Effector memory CD8-positive, alpha-beta T cell (primary cell): Measurements from ENCODE around the gene SLA2.
"Not testable (repeated sequence)": the region's sequence is repeated elsewhere in the genome, so short reads cannot be mapped to it uniquely, and the experiment has no call there.

Experiments used
- ATAC-seq: fragments of 150-1000 bp; cut with Tn5 transposase; replicated peaks from 2 replicates; pipeline ENCODE4 v1.10.0; 2021; ENCODE audit warnings: mild to moderate bottlenecking, moderate library complexity
- DNase-seq, 3 experiments: peaks; one replicate each; pipeline ENCODE4 v3.0.0; 2021
- H3K27ac Mint-ChIP-seq, 2 donors: one replicate each; pipeline ENCODE4 v1.8.0; 2022; ENCODE audit warnings: mild to moderate bottlenecking in 2 of 2, mixed read lengths in 2 of 2, moderate library complexity in 2 of 2
- H3K27me3 Mint-ChIP-seq, 2 donors: one replicate each; pipeline ENCODE4 v1.8.0; 2022; ENCODE audit warnings: mixed read lengths in 2 of 2
- H3K36me3 Mint-ChIP-seq: one replicate; pipeline ENCODE4 v1.8.0; 2022; ENCODE audit warnings: mild to moderate bottlenecking, moderate library complexity, mixed read lengths; ENCODE audit not compliant: insufficient read depth
- H3K4me1 Mint-ChIP-seq, 2 donors: one replicate each; pipeline ENCODE4 v1.8.0; 2022; ENCODE audit warnings: low read depth in 2 of 2, mixed read lengths in 2 of 2
- H3K4me3 Mint-ChIP-seq, 2 donors: one replicate each; pipeline ENCODE4 v1.8.0; 2022; ENCODE audit warnings: mild to moderate bottlenecking in 2 of 2, mixed read lengths in 2 of 2, moderate library complexity in 2 of 2
- H3K9me3 Mint-ChIP-seq, 2 donors: one replicate each; pipeline ENCODE4 v1.8.0; 2022; ENCODE audit warnings: mixed read lengths in 2 of 2

SLA2 gene

GRCh38 chr20:36573103-36573797 is 72.7 kb downstream of the SLA2 start, which contains the start of gene TGIF2:
TGIF2 (plus strand) TSS chr20:36573597; CDS start chr20:36578775, 5,178 bp downstream.
- DNase-seq: peak; percentile 76 to 86 (median 84)
- no peaks in the 10 kb centered on the region for H3K27me3 Mint-ChIP-seq
- peak within 1 kb of the TSS; percentile 95 to 97 for H3K27ac Mint-ChIP-seq
- H3K36me3 Mint-ChIP-seq: peaks cover 21% of the 10 kb centered on the region
- H3K4me3 Mint-ChIP-seq: peak within 1 kb of the TSS; percentile 83 to 87
- ATAC-seq: peak; percentile 72
- peaks cover 29% of the 10 kb centered on the region in 2 donors for H3K4me1 Mint-ChIP-seq
- no peaks in the 10 kb centered on the region for H3K9me3 Mint-ChIP-seq

- peak; percentile 57 for ATAC-seq
- H3K27me3 Mint-ChIP-seq: no peaks in the 10 kb centered on the region
- DNase-seq: peak in 2 of 3 experiments; percentile 50 to 54
- H3K9me3 Mint-ChIP-seq: no peaks in the 10 kb centered on the region
- peak overlapping the region; percentile 76 to 83 for H3K4me3 Mint-ChIP-seq
- peak overlapping the region; percentile 95 to 97 for H3K27ac Mint-ChIP-seq
- peaks cover 29% of the 10 kb centered on the region in 2 donors for H3K4me1 Mint-ChIP-seq
- H3K36me3 Mint-ChIP-seq: peaks cover 19% of the 10 kb centered on the region
Observed at GRCh38 chr20:36572701-36573102, 73.3 kb downstream of the SLA2 start.

- no peaks in the 10 kb centered on the region for H3K9me3 Mint-ChIP-seq
Observed at GRCh38 chr20:36571564-36572504, 74.2 kb downstream of the SLA2 start.

GRCh38 chr20:36569847-36570429 is 76.1 kb downstream of the SLA2 start:
- Mint-ChIP-seq H3K27me3 (no peaks in the 10 kb centered on the region), H3K4me3 (no peak overlapping the region), H3K36me3 (peaks cover 16% of the 10 kb centered on the region), H3K9me3 (no peaks in the 10 kb centered on the region), H3K27ac (no peak overlapping the region), H3K4me1 (peaks cover 17 to 19% of the 10 kb centered on the region in 2 donors)
- no peak for ATAC-seq
- no peak for DNase-seq

More at GRCh38 chr20:36571564-36572504, 74.2 kb downstream of the SLA2 start:
- peaks cover 29% of the 10 kb centered on the region in 2 donors for H3K4me1 Mint-ChIP-seq
- no peaks in the 10 kb centered on the region for H3K27me3 Mint-ChIP-seq
- H3K36me3 Mint-ChIP-seq: peaks cover 19% of the 10 kb centered on the region
- peak overlapping the region; percentile 95 to 97 for H3K27ac Mint-ChIP-seq
- no peak for ATAC-seq
- DNase-seq: no peak
- H3K4me3 Mint-ChIP-seq: peak overlapping the region; percentile 76 to 83

GRCh38 chr20:36565520-36565919 is 80.5 kb downstream of the SLA2 start:
- Mint-ChIP-seq H3K27me3 (no peaks in the 10 kb centered on the region), H3K4me3 (no peak overlapping the region), H3K27ac (peak overlapping the region in 1 of 2 donors; percentile 11), H3K36me3 (peaks cover 15% of the 10 kb centered on the region), H3K9me3 (peaks cover 0 to 7% of the 10 kb centered on the region in 2 donors), H3K4me1 (peaks cover 11 to 18% of the 10 kb centered on the region in 2 donors)
- ATAC-seq: no peak
- DNase-seq: no peak

GRCh38 chr20:36564726-36565121 is 81.3 kb downstream of the SLA2 start:
- Mint-ChIP-seq H3K27ac (peak overlapping the region; percentile 11 to 85), H3K36me3 (peaks cover 15% of the 10 kb centered on the region), H3K4me1 (peaks cover 11 to 18% of the 10 kb centered on the region in 2 donors), H3K4me3 (peak overlapping the region; percentile 1)
- peak; percentile 82 for ATAC-seq
- DNase-seq: peak in 2 of 3 experiments; percentile 32 to 34
- H3K9me3 Mint-ChIP-seq, H3K27me3 Mint-ChIP-seq: not testable (repeated sequence)

- H3K36me3 Mint-ChIP-seq: peaks cover 15% of the 10 kb centered on the region
- not testable (repeated sequence) for H3K4me3 Mint-ChIP-seq, H3K27me3 Mint-ChIP-seq, H3K9me3 Mint-ChIP-seq
- DNase-seq (peak; percentile 21 to 53 (median 32)), ATAC-seq (peak; percentile 76)
- peaks cover 11 to 18% of the 10 kb centered on the region in 2 donors for H3K4me1 Mint-ChIP-seq
- peak overlapping the region; percentile 11 to 85 for H3K27ac Mint-ChIP-seq
Observed at GRCh38 chr20:36564078-36564725, 81.8 kb downstream of the SLA2 start.

GRCh38 chr20:36563374-36563773 is 82.6 kb downstream of the SLA2 start:
- Mint-ChIP-seq H3K27me3 (no peaks in the 10 kb centered on the region), H3K36me3 (peaks cover 15% of the 10 kb centered on the region), H3K9me3 (peaks cover 0 to 7% of the 10 kb centered on the region in 2 donors), H3K27ac (peak overlapping the region; percentile 2 to 85), H3K4me3 (peak overlapping the region in 1 of 2 donors; percentile 2), H3K4me1 (peaks cover 11 to 18% of the 10 kb centered on the region in 2 donors)
- ATAC-seq (no peak), DNase-seq (no peak)

GRCh38 chr20:36562724-36563123 is 83.3 kb downstream of the SLA2 start:
- H3K27me3 Mint-ChIP-seq: no peaks in the 10 kb centered on the region
- no peak for DNase-seq
- no peak overlapping the region for H3K4me3 Mint-ChIP-seq
- H3K4me1 Mint-ChIP-seq: peaks cover 11 to 18% of the 10 kb centered on the region in 2 donors
- no peak for ATAC-seq
- H3K27ac Mint-ChIP-seq: peak overlapping the region; percentile 2 to 85
- peaks cover 15% of the 10 kb centered on the region for H3K36me3 Mint-ChIP-seq
- H3K9me3 Mint-ChIP-seq: peaks cover 0 to 7% of the 10 kb centered on the region in 2 donors
